ENCODE results near the gene MAN1A2.

DNA sequence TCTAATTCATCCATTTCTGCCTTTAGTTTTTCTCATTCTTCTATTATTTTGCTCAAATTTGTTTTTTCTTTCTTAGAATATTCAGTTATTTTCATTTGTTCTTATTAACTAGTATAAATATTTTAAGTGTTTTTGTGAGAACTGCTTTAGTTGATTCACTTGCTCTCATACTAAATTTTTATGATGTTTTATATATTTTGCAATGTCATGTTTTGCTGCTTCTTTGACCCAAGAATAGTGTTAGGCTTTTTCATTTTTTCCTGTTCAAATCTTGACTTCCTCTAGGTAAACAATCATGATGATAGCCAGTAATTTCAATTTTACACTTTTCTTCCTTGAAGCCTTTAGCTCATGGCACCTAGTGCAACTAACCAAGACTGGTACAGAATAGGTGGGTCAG, 45.2 kb downstream of the MAN1A2 start:
- TF ChIP-seq, protein P1, sequence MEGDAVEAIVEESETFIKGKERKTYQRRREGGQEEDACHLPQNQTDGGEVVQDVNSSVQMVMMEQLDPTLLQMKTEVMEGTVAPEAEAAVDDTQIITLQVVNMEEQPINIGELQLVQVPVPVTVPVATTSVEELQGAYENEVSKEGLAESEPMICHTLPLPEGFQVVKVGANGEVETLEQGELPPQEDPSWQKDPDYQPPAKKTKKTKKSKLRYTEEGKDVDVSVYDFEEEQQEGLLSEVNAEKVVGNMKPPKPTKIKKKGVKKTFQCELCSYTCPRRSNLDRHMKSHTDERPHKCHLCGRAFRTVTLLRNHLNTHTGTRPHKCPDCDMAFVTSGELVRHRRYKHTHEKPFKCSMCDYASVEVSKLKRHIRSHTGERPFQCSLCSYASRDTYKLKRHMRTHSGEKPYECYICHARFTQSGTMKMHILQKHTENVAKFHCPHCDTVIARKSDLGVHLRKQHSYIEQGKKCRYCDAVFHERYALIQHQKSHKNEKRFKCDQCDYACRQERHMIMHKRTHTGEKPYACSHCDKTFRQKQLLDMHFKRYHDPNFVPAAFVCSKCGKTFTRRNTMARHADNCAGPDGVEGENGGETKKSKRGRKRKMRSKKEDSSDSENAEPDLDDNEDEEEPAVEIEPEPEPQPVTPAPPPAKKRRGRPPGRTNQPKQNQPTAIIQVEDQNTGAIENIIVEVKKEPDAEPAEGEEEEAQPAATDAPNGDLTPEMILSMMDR (IDR thresholded peaks at IDR 0.05), result no peak
- TF ChIP-seq POLR2A (IDR thresholded peaks at IDR 0.05) (no peak), EP300 (IDR thresholded peaks at IDR 0.05) (no peak)
